HG02884 (cell line): ENCODE measurements around the gene GRB2.
"Not testable (repeated sequence)": the region's sequence is repeated elsewhere in the genome, so short reads cannot be mapped to it uniquely, and the experiment has no call there.

Experiments
- ATAC-seq: cut with Tn5 transposase; IDR thresholded peaks from one replicate; pipeline ENCODE4 v1.9.1; 2021; ENCODE audit warnings: mild to moderate bottlenecking, moderate library complexity; ENCODE audit not compliant: unreplicated experiment

GRB2 gene

GRCh38 chr17:75388476-75389030 is 16.9 kb downstream of the GRB2 start:
- no peak for ATAC-seq

- ATAC-seq = no peak
Observed at GRCh38 chr17:75387771-75388170, 17.7 kb downstream of the GRB2 start.

GRCh38 chr17:75386430-75386829 is 19.0 kb downstream of the GRB2 start:
- ATAC-seq = no peak

- ATAC-seq = no peak
Observed at GRCh38 chr17:75384751-75385150, 20.7 kb downstream of the GRB2 start.

- ATAC-seq = no peak
Observed at GRCh38 chr17:75383842-75384195, 21.7 kb downstream of the GRB2 start.

GRCh38 chr17:75380750-75381149 is 24.7 kb downstream of the GRB2 start:
- no peak for ATAC-seq

- ATAC-seq = no peak
Observed at GRCh38 chr17:75380315-75380714, 25.2 kb downstream of the GRB2 start.

- ATAC-seq = not testable (repeated sequence)
Observed at GRCh38 chr17:75379426-75379825, 26.1 kb downstream of the GRB2 start.

GRCh38 chr17:75373280-75373679 is 32.2 kb downstream of the GRB2 start:
- ATAC-seq = no peak

GRCh38 chr17:75371981-75372380 is 33.5 kb downstream of the GRB2 start:
- peak; percentile 50 for ATAC-seq

- no peak for ATAC-seq
Observed at GRCh38 chr17:75371339-75371738, 34.1 kb downstream of the GRB2 start.

GRCh38 chr17:75370286-75370915 is 35.1 kb downstream of the GRB2 start:
- no peak for ATAC-seq

- not testable (repeated sequence) for ATAC-seq
Observed at GRCh38 chr17:75367838-75368789, 37.4 kb downstream of the GRB2 start.

GRCh38 chr17:75367312-75367711 is 38.2 kb downstream of the GRB2 start:
- ATAC-seq = no peak

GRCh38 chr17:75366432-75366831 is 39.0 kb downstream of the GRB2 start:
- no peak for ATAC-seq

- no peak for ATAC-seq
Observed at GRCh38 chr17:75365931-75366275, 39.6 kb downstream of the GRB2 start.

GRCh38 chr17:75365009-75365930 is 40.2 kb downstream of the GRB2 start:
- ATAC-seq = no peak

GRCh38 chr17:75364078-75364477 is 41.4 kb downstream of the GRB2 start:
- ATAC-seq = no peak

GRCh38 chr17:75361996-75362395 is 43.5 kb downstream of the GRB2 start:
- ATAC-seq = no peak

- ATAC-seq = no peak
Observed at GRCh38 chr17:75361344-75361743, 44.1 kb downstream of the GRB2 start.
